SH-SY5Y (cell line): ENCODE results near the gene SLC17A1.

ENCODE experiments used
- GATA2 ChIP-seq: IDR thresholded peaks from 2 replicates; pipeline ENCODE4 v1.6.1; 2011; ENCODE audit warnings: mild to moderate bottlenecking, low read depth, low read length
- GATA3 ChIP-seq: IDR thresholded peaks from 2 replicates; pipeline ENCODE4 v1.6.1; 2011; ENCODE audit warnings: low read depth, mild to moderate bottlenecking, low read length, moderate library complexity

DNA sequence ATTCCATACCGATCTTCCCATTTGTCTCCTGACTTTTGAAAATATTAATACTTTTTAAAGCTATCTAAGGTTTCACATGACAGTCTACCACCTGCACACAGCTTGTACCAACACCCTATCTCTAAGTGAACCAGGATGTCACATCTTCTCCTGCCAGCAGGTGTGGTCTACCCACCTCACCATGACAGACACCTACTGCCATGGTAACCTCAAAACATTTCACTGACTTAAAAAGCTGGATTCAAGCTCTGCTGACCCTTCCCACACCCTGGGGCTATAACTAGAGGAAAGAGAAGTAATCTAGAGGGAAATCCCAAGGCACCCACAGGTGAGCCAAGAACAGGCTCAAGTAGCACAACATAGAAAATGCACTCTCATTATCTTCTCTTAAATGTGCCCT is 41.0 kb upstream of the SLC17A1 start:
- TF ChIP-seq GATA3 (no peak), GATA2 (no peak)
